ENCODE measurements around the gene KDM2B.

- TF ChIP-seq, protein P1, sequence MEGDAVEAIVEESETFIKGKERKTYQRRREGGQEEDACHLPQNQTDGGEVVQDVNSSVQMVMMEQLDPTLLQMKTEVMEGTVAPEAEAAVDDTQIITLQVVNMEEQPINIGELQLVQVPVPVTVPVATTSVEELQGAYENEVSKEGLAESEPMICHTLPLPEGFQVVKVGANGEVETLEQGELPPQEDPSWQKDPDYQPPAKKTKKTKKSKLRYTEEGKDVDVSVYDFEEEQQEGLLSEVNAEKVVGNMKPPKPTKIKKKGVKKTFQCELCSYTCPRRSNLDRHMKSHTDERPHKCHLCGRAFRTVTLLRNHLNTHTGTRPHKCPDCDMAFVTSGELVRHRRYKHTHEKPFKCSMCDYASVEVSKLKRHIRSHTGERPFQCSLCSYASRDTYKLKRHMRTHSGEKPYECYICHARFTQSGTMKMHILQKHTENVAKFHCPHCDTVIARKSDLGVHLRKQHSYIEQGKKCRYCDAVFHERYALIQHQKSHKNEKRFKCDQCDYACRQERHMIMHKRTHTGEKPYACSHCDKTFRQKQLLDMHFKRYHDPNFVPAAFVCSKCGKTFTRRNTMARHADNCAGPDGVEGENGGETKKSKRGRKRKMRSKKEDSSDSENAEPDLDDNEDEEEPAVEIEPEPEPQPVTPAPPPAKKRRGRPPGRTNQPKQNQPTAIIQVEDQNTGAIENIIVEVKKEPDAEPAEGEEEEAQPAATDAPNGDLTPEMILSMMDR (IDR thresholded peaks at IDR 0.05): no peak
- no peak for TF ChIP-seq POLR2AphosphoS5 (IDR thresholded peaks at IDR 0.05; ENCODE audit: insufficient read depth in 1 of 2, low read depth in 1 of 2)
These were observed 192.3 kb downstream of the KDM2B start for GRCh38 chr12:121388421-121388981.

All from vagina (tissue), 2 donors.